ENCODE measurements around the gene MSMP.

- TF ChIP-seq CTCF (conservative IDR thresholded peaks at IDR 0.05; ENCODE audit: low read depth, low read length) (no peak), EZH2 (IDR thresholded peaks at IDR 0.05; ENCODE audit: borderline replicate concordance, low read depth, low read length, poor library complexity, severe bottlenecking) (no peak)
Measured at GRCh38 chr9:35771943-35772342, 17.9 kb upstream of the MSMP start.

Measured in A673 (cell line).